ENCODE data around the gene MPO.

The MPO gene

GRCh38 chr17:58265902-58266875 is 14.5 kb downstream of the MPO start:
- no peak overlapping the region for H3K4me3 ChIP-seq (ENCODE audit: low read depth, low read length)

GRCh38 chr17:58265271-58265670 is 15.5 kb downstream of the MPO start:
- no peak overlapping the region for H3K4me3 ChIP-seq (ENCODE audit: low read depth, low read length)

GRCh38 chr17:58264407-58265103 is 16.2 kb downstream of the MPO start:
- no peak overlapping the region for H3K4me3 ChIP-seq (ENCODE audit: low read depth, low read length)

DNA sequence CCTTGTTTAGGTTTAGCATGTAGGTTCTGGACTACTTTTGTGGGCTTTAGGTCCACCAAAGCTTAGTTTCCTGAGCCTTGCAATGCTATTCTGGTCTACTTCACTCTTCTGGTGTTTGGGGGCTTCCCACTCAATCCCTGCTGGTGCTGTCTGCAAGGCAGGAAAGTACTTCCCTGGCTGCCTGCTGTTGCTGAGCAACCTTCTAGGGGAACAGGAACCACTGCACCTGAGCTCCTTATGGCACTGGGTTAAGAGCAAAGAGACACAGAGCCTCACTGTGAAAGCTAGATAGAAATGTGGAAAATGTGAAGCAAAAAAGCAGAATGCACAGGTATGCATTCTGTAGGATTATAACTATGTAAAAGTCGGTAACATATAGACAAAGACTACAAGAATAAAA is 17.0 kb downstream of the MPO start:
- H3K4me3 ChIP-seq (ENCODE audit: low read depth, low read length), result no peak overlapping the region

- no peak overlapping the region for H3K4me3 ChIP-seq (ENCODE audit: low read depth, low read length)
These were observed 18.6 kb downstream of the MPO start for GRCh38 chr17:58262149-58262548.

DNA sequence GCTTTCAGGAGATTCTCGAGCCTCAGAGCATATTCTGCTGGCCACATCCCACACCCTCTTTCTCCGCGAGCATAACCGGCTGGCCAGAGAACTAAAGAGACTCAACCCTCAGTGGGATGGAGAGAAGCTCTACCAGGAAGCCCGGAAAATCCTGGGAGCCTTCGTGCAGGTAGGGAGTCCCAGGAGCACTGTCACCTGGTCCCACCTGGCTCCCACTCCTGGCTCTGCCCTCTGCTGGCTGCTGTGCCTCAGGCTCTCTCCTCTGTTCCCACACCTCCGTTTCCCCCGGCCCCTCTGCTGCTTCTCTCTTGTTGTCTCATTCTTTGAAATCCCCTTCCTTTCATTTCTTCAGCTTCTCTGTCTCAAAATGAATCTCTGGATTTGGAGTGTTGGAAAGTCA is 25.9 kb downstream of the MPO start:
- no peak overlapping the region for H3K4me3 ChIP-seq (ENCODE audit: low read depth, low read length)

DNA sequence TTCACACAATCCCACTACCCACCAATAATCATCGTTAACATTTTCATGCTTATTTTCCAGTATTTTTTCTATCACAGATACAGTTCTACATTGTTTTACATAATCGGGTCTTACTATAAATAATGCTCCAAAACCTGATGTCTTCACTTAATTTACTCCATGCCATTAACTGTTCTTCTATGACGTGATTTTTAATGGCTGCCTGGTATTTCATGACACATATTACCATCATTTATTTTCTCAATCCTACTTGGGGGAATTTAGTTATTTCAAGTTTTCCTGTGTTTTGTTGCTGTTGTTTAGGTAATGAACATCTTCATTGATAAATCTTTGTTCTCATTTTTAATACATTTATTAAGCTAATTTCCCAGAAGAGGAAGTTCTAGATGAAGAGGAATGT is 27.7 kb downstream of the MPO start:
- H3K4me3 ChIP-seq (ENCODE audit: low read depth, low read length), result no peak overlapping the region

DNA sequence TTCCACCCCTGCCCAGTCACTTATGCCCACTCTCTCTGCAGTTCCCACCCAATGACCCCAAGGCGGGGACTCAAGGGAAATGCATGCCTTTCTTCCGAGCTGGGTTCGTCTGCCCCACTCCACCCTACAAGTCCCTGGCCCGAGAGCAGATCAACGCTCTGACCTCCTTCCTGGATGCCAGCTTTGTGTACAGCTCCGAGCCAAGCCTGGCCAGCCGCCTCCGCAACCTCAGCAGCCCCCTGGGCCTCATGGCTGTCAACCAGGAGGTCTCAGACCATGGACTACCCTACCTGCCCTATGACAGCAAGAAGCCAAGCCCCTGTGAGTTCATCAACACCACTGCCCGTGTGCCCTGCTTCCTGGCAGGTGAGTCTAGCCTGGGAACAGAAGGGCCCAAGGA is 28.6 kb downstream of the MPO start:
- H3K4me3 ChIP-seq (ENCODE audit: low read depth, low read length), result no peak overlapping the region

DNA sequence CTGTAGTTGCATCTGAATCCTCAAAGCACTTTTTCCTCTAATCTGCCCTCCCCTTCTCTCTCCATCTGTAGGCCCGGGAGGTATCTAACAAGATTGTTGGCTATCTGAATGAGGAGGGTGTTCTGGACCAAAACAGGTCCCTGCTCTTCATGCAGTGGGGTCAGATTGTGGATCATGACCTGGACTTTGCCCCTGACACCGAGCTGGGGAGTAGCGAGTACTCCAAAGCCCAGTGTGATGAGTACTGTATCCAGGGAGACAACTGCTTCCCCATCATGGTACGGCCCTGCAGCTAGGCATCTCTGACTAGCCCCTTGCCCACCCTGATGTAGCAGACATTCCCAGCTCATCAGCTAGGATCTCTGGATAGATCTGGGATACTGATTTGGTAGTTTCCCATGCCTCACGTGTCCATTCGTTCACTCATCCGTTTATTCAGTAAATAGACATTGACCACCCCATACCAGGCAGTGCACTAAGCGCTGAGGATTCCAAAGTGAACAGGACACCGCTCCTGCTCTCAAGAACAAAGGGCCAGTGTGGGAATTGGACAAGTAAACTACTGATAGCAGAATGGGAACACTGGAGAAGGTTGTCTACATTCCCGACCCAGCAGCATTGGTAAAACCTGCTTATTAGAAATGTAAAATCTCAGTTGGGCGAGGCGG is 30.3 kb downstream of the MPO start:
- no peak overlapping the region for H3K4me3 ChIP-seq (ENCODE audit: low read depth, low read length)

DNA sequence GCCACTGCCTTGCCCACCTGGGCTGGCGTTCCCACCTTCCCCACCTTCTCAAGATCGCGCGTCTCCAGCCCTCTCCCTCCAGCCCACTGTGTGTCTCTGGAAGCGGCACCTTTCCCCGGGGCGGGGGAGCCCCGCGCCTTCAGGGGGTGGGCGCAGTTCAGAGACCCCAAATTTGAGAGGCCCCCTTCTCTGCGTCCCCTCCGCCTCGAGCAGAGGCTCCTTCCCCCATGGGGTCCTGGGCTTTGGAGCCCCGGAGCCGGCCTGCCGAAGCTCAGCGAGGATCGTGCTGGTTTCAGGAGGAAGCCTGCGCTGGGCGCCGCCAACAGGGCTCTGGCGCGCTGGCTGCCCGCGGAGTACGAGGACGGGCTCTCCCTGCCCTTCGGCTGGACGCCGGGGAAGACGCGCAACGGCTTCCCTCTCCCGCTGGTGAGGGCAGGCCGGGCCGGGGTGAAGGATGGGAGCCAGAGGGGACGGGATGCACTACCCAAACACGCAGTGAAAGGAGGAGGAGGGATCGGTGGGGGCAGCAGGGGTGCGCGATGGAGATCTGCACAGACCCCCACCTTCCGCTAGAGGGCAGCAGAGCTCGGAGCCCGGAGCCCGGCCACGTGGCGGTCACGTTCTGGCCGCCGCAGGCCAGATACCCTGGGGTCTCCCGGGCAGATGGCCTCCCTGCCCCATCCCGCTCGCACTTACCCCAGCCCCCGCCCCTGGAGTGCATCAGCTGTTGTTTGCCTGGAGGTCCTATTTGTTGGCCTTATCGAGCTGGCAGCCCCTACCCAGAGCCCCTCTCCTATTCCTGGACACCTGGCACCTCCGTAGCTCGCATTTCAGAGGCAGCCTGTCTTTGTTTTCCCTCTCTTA is 31.2 kb downstream of the MPO start:
- peak overlapping the region; percentile 25 for H3K4me3 ChIP-seq (ENCODE audit: low read depth, low read length)

GRCh38 chr17:58248955-58249269 is 31.8 kb downstream of the MPO start:
- H3K4me3 ChIP-seq (ENCODE audit: low read depth, low read length), result no peak overlapping the region

- no peak overlapping the region for H3K4me3 ChIP-seq (ENCODE audit: low read depth, low read length)
These were observed 33.0 kb downstream of the MPO start for GRCh38 chr17:58247511-58248363.

DNA sequence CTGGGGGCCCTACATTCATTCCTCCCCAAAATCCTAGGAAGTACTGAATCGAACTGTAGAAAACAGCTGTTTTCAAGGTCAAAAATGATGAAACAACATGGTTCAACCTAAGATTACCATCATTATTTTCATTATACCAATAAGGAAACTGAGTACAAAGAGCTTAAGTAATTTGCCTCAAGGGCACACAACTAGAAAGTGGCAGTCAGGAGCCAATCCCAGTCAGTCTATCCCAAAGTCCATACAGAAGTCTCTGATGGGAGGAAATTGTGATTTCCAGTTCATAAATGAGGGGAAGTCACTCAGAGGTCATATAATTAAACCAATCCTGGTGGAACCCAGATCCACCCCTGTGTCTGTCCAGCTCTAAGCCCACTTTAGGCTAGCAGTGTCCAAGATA is 34.0 kb downstream of the MPO start:
- H3K4me3 ChIP-seq (ENCODE audit: low read depth, low read length), result no peak overlapping the region

DNA sequence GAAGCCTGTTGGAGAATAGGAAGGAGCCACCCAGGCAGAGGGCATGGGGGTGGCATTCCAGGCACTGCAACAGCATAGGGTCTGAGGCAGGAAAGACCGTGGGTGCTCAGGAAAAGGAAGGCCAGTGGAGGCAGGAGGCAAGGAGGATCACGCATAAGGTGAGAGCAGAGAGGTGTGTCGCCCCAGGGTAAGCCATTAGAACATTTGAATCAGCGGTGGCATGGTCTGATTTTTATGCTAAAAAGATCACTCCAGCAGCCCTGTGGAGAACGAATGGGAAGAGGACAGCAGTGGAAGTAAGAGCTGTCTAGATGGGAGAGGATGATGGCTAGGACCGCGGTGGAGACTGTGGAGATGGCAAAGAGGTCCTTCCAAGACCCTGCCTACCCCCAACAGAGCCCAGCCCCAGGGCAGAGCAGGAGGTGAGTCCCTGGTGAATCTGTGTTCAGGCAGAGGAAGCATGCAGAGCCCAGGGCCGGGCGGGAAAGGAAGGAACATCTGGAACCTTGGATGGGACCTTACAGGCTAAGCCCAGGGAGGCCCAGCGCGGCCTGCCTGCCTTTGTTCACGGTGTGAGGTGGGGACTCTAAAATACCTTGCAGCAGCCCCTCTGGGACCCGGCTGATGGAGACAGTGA is 34.5 kb downstream of the MPO start:
- H3K4me3 ChIP-seq (ENCODE audit: low read depth, low read length), result no peak overlapping the region

- no peak overlapping the region for H3K4me3 ChIP-seq (ENCODE audit: low read depth, low read length)
These were observed 35.2 kb downstream of the MPO start for GRCh38 chr17:58245428-58246103.

DNA sequence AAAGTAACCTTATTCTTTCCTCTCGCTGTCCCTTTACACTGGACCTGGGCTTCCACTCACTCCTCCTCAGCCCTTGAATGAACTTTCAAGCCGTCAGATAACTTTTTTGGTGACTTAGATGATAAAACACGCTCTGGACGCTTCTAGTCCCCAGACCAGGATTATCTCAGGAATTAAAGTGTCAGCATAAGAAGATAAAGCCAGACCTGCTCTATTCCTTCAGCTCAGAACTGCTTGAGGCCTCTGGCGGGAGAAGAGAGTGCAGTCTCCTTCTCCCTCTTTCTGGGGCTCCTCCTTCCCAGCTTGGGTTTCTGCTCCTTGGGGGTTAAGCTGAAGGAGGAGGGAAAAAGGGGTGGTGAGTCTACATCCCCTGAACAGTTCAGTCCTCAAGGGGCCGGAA is 35.8 kb downstream of the MPO start:
- no peak overlapping the region for H3K4me3 ChIP-seq (ENCODE audit: low read depth, low read length)

DNA sequence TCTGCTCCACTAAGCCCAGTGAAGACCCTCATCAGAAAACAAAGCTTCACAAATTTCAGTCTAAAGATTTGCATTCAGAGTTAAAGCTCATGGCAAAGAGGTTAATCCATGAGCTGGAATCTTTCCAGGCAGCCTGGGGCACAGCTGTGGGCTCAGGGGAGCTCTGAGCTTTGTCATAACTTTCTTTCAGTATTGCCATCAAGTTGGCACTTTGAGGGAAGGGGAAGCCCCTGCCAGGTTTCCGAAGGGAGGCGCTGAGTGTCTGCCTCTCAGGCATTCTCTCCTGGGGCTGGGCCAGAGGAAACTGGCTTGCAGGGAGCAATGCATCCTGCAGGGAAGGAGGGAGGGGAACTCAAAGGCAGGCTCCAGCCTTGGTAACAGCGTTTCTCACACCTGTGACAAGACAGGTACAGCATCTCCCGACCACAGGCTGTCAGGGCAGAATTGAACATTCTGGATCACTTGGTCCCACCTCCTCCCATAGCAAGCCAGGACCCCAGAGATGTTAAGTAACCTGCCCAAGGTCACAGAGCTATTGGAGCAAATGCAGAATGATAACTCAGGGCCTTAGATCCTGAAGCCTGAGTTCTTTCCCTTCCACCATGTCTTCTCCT is 38.5 kb downstream of the MPO start:
- no peak overlapping the region for H3K4me3 ChIP-seq (ENCODE audit: low read depth, low read length)

DNA sequence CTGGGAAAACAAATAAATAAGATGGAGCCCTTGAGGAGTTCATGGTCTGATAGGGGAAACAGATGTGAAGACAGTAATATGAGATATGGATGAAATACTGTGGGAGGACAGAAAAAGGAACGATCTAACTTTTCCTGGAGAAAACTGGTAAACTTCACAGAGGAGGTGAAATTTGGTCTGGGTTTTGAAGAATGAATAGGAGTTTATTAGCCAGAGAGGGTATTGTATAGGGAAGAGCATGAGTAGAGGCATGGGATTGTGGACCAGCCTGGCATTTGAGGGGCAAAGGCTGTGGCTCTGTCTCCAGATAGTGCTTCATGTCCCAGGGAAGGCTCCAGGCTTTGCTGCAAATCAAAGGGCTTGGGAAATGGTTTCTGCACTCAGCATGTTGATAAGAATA is 40.7 kb downstream of the MPO start:
- H3K4me3 ChIP-seq (ENCODE audit: low read depth, low read length), result no peak overlapping the region
